HG03571 (cell line): ENCODE results near the gene KRT77.
"Not testable (repeated sequence)": the region's sequence is repeated elsewhere in the genome, so short reads cannot be mapped to it uniquely, and the experiment has no call there.

Experiments
- ATAC-seq: cut with Tn5 transposase; IDR thresholded peaks from one replicate; pipeline ENCODE4 v1.9.1; 2021; ENCODE audit not compliant: unreplicated experiment

Gene KRT77

GRCh38 chr12:52703424-52703823 lies at the start of gene KRT77:
TSS of gene KRT77 (minus strand) at chr12:52703524. CDS start at chr12:52703434, 90 bp downstream.
- no peak for ATAC-seq

- ATAC-seq: no peak
Observed at GRCh38 chr12:52752516-52752915, 49.2 kb upstream of the KRT77 start.

- no peak for ATAC-seq
Observed at GRCh38 chr12:52751795-52752194, 48.5 kb upstream of the KRT77 start.

GRCh38 chr12:52750532-52750931 lies 47.2 kb upstream of the KRT77 start:
- ATAC-seq: not testable (repeated sequence)

- no peak for ATAC-seq
Observed at GRCh38 chr12:52749827-52750226, 46.5 kb upstream of the KRT77 start.

GRCh38 chr12:52748578-52748977 lies 45.3 kb upstream of the KRT77 start:
- ATAC-seq: no peak

- ATAC-seq: no peak
Observed at GRCh38 chr12:52745554-52745953, 42.2 kb upstream of the KRT77 start.

- ATAC-seq: no peak
Observed at GRCh38 chr12:52744493-52745156, 41.3 kb upstream of the KRT77 start.

GRCh38 chr12:52742822-52743457 lies 39.6 kb upstream of the KRT77 start:
- ATAC-seq: no peak

- ATAC-seq: no peak
Observed at GRCh38 chr12:52742196-52742580, 38.9 kb upstream of the KRT77 start.

- ATAC-seq: no peak
Observed at GRCh38 chr12:52741375-52742195, 38.3 kb upstream of the KRT77 start.

- ATAC-seq: no peak
Observed at GRCh38 chr12:52740584-52740983, 37.3 kb upstream of the KRT77 start.

- ATAC-seq: no peak
Observed at GRCh38 chr12:52739963-52740362, 36.6 kb upstream of the KRT77 start.

GRCh38 chr12:52735816-52736632 lies 32.7 kb upstream of the KRT77 start:
- no peak for ATAC-seq

GRCh38 chr12:52735106-52735505 lies 31.8 kb upstream of the KRT77 start:
- no peak for ATAC-seq

- ATAC-seq: no peak
Observed at GRCh38 chr12:52730793-52731192, 27.5 kb upstream of the KRT77 start.

GRCh38 chr12:52730383-52730782 lies 27.1 kb upstream of the KRT77 start:
- no peak for ATAC-seq

- ATAC-seq: no peak
Observed at GRCh38 chr12:52729147-52729546, 25.8 kb upstream of the KRT77 start.

- no peak for ATAC-seq
Observed at GRCh38 chr12:52728374-52728773, 25.1 kb upstream of the KRT77 start.

GRCh38 chr12:52727037-52727436 lies 23.7 kb upstream of the KRT77 start:
- ATAC-seq: no peak

GRCh38 chr12:52726451-52726850 lies 23.1 kb upstream of the KRT77 start:
- no peak for ATAC-seq
